ENCODE data around the gene BEX1.
A peak's percentile ranks its signal among the peaks of the same experiment; 100 is the strongest.
"Not testable (repeated sequence)": the region's sequence is repeated elsewhere in the genome, so short reads cannot be mapped to it uniquely, and the experiment has no call there.

BEX1 gene

GRCh38 chrX:103092942-103093341, 29.0 kb upstream of the BEX1 start, which contains the start of gene NXF3:
TSS of gene NXF3 (minus strand) at chrX:103093143. CDS start at chrX:103093023, 120 bp downstream.
- Histone ChIP-seq H3K4me1 (ENCODE audit: control insufficient read depth, insufficient read depth, low read length) (no peaks in the 10 kb centered on the region), H3K4me3 (ENCODE audit: insufficient read depth, low read depth, low read length) (no peak within 1 kb of the TSS), H3K27ac (ENCODE audit: insufficient read depth, low read depth, low read length, poor library complexity, severe bottlenecking) (no peak within 1 kb of the TSS), H3K36me3 (ENCODE audit: control insufficient read depth, insufficient read depth, low read length) (no peaks in the 10 kb centered on the region), H3K27me3 (ENCODE audit: control insufficient read depth, insufficient read depth, low read length, poor library complexity, severe bottlenecking) (no peaks in the 10 kb centered on the region), H3K9me3 (ENCODE audit: control insufficient read depth, low read length) (no peaks in the 10 kb centered on the region)
- 89 to 94% methylated on average over 5 of the region's 5 CpGs for WGBS, 2 experiments

GRCh38 chrX:103081051-103081450, 17.1 kb upstream of the BEX1 start:
- WGBS, 2 experiments, result 80 to 93% methylated on average over 6 of the region's 6 CpGs
- Histone ChIP-seq H3K4me1 (ENCODE audit: control insufficient read depth, insufficient read depth, low read length) (no peaks in the 10 kb centered on the region), H3K27ac (ENCODE audit: insufficient read depth, low read depth, low read length, poor library complexity, severe bottlenecking) (no peak overlapping the region), H3K36me3 (ENCODE audit: control insufficient read depth, insufficient read depth, low read length) (no peaks in the 10 kb centered on the region), H3K9me3 (ENCODE audit: control insufficient read depth, low read length) (no peaks in the 10 kb centered on the region), H3K27me3 (ENCODE audit: control insufficient read depth, insufficient read depth, low read length, poor library complexity, severe bottlenecking) (no peaks in the 10 kb centered on the region), H3K4me3 (ENCODE audit: insufficient read depth, low read depth, low read length) (no peak overlapping the region)

DNA sequence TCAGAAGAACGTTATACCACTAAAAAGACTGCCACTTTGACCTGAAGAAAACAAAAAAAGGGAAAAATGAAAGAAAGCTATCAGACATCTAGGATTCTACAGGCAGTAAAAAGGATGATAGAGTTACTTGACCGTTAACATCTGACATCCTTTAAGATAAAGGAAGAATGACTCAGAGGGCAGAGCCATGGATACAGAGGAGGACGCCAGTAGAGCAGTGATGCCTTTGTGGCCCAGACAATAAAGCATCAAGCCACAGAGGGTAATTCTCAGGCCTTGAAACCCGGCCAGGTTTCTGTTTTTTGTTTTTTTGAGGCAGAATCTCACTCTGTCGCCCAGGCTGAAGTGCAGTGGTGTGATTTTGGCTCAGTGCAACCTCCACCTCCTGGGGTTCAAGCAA, 9.5 kb upstream of the BEX1 start:
- H3K9me3 ChIP-seq (ENCODE audit: control insufficient read depth, low read length), result no peaks in the 10 kb centered on the region
- no peaks in the 10 kb centered on the region for H3K27me3 ChIP-seq (ENCODE audit: control insufficient read depth, insufficient read depth, low read length, poor library complexity, severe bottlenecking)
- H3K4me1 ChIP-seq (ENCODE audit: control insufficient read depth, insufficient read depth, low read length), result no peaks in the 10 kb centered on the region
- H3K36me3 ChIP-seq (ENCODE audit: control insufficient read depth, insufficient read depth, low read length), result no peaks in the 10 kb centered on the region
- H3K4me3 ChIP-seq (ENCODE audit: insufficient read depth, low read depth, low read length), result no peak overlapping the region
- WGBS, 2 experiments, result 52 to 66% methylated on average over 4 to 5 of the region's 5 CpGs
- no peak overlapping the region for H3K27ac ChIP-seq (ENCODE audit: insufficient read depth, low read depth, low read length, poor library complexity, severe bottlenecking)

- H3K9me3 ChIP-seq (ENCODE audit: control insufficient read depth, low read length), result no peaks in the 10 kb centered on the region
- WGBS, 2 experiments, result 100% methylated on average over 1 of the region's 1 CpG; no CpG with 5 or more reads in 1 of the 2 experiments
- no peaks in the 10 kb centered on the region for H3K27me3 ChIP-seq (ENCODE audit: control insufficient read depth, insufficient read depth, low read length, poor library complexity, severe bottlenecking)
- no peaks in the 10 kb centered on the region for H3K4me1 ChIP-seq (ENCODE audit: control insufficient read depth, insufficient read depth, low read length)
- H3K36me3 ChIP-seq (ENCODE audit: control insufficient read depth, insufficient read depth, low read length), result no peaks in the 10 kb centered on the region
- H3K27ac ChIP-seq (ENCODE audit: insufficient read depth, low read depth, low read length, poor library complexity, severe bottlenecking), result no peak overlapping the region
- H3K4me3 ChIP-seq (ENCODE audit: insufficient read depth, low read depth, low read length), result no peak overlapping the region
Measured at GRCh38 chrX:103066606-103067005, 2.6 kb upstream of the BEX1 start.

DNA sequence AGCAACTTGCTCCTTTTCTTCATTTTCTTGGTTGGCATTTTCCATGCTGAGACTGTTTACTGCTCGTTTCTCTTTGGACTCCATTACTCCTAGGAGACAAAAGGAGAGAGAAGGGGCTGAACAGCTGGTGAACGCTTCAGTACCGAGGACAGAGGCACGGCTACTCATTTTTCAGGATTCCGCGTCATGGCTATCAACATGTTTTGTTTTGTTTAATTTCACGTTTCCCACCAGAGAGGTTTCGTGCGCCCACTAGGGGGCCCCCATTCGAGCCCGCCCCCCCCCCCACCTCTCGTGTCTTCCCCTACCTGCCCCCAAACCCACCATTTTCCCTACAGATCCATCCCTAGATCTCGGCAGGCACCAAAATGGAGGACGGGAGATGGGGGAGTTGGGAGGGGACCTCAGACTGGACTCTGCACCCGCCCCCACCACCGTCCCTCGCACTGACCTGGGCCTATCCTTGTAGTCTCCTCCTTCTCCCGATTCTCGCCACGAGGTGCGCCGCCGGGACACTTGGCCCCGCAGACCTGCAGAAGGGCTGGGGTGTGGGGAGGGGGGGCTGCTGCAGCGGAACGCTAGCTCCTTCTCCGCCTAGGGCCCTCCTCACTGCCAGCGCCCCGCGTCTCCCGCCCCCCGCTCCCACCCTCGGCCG, 653 bp downstream of the BEX1 start:
- no peak overlapping the region for H3K27ac ChIP-seq (ENCODE audit: insufficient read depth, low read depth, low read length, poor library complexity, severe bottlenecking)
- no peaks in the 10 kb centered on the region for H3K36me3 ChIP-seq (ENCODE audit: control insufficient read depth, insufficient read depth, low read length)
- 2 to 3% methylated on average over 24 to 31 of the region's 34 CpGs for WGBS, 2 experiments
- no peaks in the 10 kb centered on the region for H3K9me3 ChIP-seq (ENCODE audit: control insufficient read depth, low read length)
- no peaks in the 10 kb centered on the region for H3K4me1 ChIP-seq (ENCODE audit: control insufficient read depth, insufficient read depth, low read length)
- no peaks in the 10 kb centered on the region for H3K27me3 ChIP-seq (ENCODE audit: control insufficient read depth, insufficient read depth, low read length, poor library complexity, severe bottlenecking)
- H3K4me3 ChIP-seq (ENCODE audit: insufficient read depth, low read depth, low read length), result peak overlapping the region; percentile 60

GRCh38 chrX:103061486-103061885, 2.5 kb downstream of the BEX1 start:
- H3K4me3 ChIP-seq (ENCODE audit: insufficient read depth, low read depth, low read length), result no peak overlapping the region
- H3K36me3 ChIP-seq (ENCODE audit: control insufficient read depth, insufficient read depth, low read length), result no peaks in the 10 kb centered on the region
- WGBS, 2 experiments, result 93 to 95% methylated on average over 3 of the region's 3 CpGs
- H3K27me3 ChIP-seq (ENCODE audit: control insufficient read depth, insufficient read depth, low read length, poor library complexity, severe bottlenecking), result no peaks in the 10 kb centered on the region
- H3K9me3 ChIP-seq (ENCODE audit: control insufficient read depth, low read length), result no peaks in the 10 kb centered on the region
- no peak overlapping the region for H3K27ac ChIP-seq (ENCODE audit: insufficient read depth, low read depth, low read length, poor library complexity, severe bottlenecking)
- no peaks in the 10 kb centered on the region for H3K4me1 ChIP-seq (ENCODE audit: control insufficient read depth, insufficient read depth, low read length)

- H3K9me3 ChIP-seq (ENCODE audit: control insufficient read depth, low read length), result no peaks in the 10 kb centered on the region
- WGBS, 2 experiments, result 82 to 92% methylated on average over 1 to 2 of the region's 2 CpGs
- no peaks in the 10 kb centered on the region for H3K4me1 ChIP-seq (ENCODE audit: control insufficient read depth, insufficient read depth, low read length)
- H3K27me3 ChIP-seq (ENCODE audit: control insufficient read depth, insufficient read depth, low read length, poor library complexity, severe bottlenecking), result no peaks in the 10 kb centered on the region
- no peak overlapping the region for H3K4me3 ChIP-seq (ENCODE audit: insufficient read depth, low read depth, low read length)
- no peak overlapping the region for H3K27ac ChIP-seq (ENCODE audit: insufficient read depth, low read depth, low read length, poor library complexity, severe bottlenecking)
- H3K36me3 ChIP-seq (ENCODE audit: control insufficient read depth, insufficient read depth, low read length), result no peaks in the 10 kb centered on the region
Measured at GRCh38 chrX:103056902-103057301, 7.1 kb downstream of the BEX1 start.

- H3K9me3 ChIP-seq (ENCODE audit: control insufficient read depth, low read length), result no peaks in the 10 kb centered on the region
- no peak overlapping the region for H3K4me3 ChIP-seq (ENCODE audit: insufficient read depth, low read depth, low read length)
- no peak overlapping the region for H3K27ac ChIP-seq (ENCODE audit: insufficient read depth, low read depth, low read length, poor library complexity, severe bottlenecking)
- H3K36me3 ChIP-seq (ENCODE audit: control insufficient read depth, insufficient read depth, low read length), result no peaks in the 10 kb centered on the region
- H3K4me1 ChIP-seq (ENCODE audit: control insufficient read depth, insufficient read depth, low read length), result no peaks in the 10 kb centered on the region
- H3K27me3 ChIP-seq (ENCODE audit: control insufficient read depth, insufficient read depth, low read length, poor library complexity, severe bottlenecking), result no peaks in the 10 kb centered on the region
Measured at GRCh38 chrX:103052625-103053024, 11.3 kb downstream of the BEX1 start.

DNA sequence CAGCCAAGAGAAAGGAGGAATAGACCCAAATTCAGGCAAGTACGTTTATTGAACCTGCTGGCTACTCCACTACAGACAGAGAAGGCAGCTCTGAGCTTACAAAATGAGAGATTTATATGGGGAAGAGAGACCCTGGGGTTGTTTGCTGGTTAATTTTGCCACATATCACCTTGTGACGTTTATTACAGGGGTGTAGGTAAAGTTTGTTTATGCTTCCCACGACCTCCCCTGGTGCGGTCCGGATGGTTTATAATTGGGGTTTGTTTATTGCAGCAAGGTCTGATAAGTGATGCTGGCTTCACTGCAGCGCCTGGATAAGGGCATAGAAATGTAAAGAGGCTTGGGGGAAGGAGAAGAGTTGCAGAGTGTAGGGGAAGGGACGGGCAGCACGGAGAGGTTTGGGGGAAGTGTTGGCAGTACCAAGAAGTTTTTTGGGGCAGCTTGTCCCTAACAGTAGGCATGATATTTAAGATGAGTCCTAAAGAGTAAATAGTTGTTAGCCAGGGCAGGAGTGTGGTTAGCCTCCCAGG, 12.6 kb downstream of the BEX1 start:
- 40 to 45% methylated on average over 8 of the region's 8 CpGs for WGBS, 2 experiments
- no peaks in the 10 kb centered on the region for H3K27me3 ChIP-seq (ENCODE audit: control insufficient read depth, insufficient read depth, low read length, poor library complexity, severe bottlenecking)
- no peaks in the 10 kb centered on the region for H3K36me3 ChIP-seq (ENCODE audit: control insufficient read depth, insufficient read depth, low read length)
- H3K4me1 ChIP-seq (ENCODE audit: control insufficient read depth, insufficient read depth, low read length), result no peaks in the 10 kb centered on the region
- no peaks in the 10 kb centered on the region for H3K9me3 ChIP-seq (ENCODE audit: control insufficient read depth, low read length)
- no peak overlapping the region for H3K27ac ChIP-seq (ENCODE audit: insufficient read depth, low read depth, low read length, poor library complexity, severe bottlenecking)
- H3K4me3 ChIP-seq (ENCODE audit: insufficient read depth, low read depth, low read length), result no peak overlapping the region

DNA sequence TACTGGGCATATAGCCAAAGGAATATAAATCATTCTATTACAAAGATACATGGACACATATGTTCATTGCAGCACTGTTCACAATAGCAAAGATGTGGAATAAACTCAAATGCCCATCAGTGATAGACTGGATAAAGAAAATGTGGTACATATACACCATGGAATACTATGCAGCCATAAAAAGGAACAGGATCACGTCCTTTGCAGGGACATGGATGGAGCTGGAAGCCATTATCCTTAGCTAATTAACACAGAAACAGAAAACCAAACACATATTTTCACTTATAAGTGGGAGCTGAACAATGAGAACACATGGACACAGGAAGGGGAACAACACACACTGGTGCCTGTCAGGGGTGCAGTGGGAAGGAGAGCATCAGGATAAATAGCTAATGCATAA, 30.6 kb downstream of the BEX1 start:
- not testable (repeated sequence) for H3K27me3 ChIP-seq (ENCODE audit: control insufficient read depth, insufficient read depth, low read length, poor library complexity, severe bottlenecking); H3K27ac ChIP-seq (ENCODE audit: insufficient read depth, low read depth, low read length, poor library complexity, severe bottlenecking); H3K36me3 ChIP-seq (ENCODE audit: control insufficient read depth, insufficient read depth, low read length); H3K4me1 ChIP-seq (ENCODE audit: control insufficient read depth, insufficient read depth, low read length); H3K9me3 ChIP-seq (ENCODE audit: control insufficient read depth, low read length); H3K4me3 ChIP-seq (ENCODE audit: insufficient read depth, low read depth, low read length)
- WGBS, 2 experiments, result 67% methylated on average over 1 of the region's 1 CpG; no CpG with 5 or more reads in 1 of the 2 experiments
